GM21423 (cell line): ENCODE results near the gene NLK.
"Not testable (repeated sequence)": the region's sequence is repeated elsewhere in the genome, so short reads cannot be mapped to it uniquely, and the experiment has no call there.

Experiments
- ATAC-seq: cut with Tn5 transposase; IDR thresholded peaks from one replicate; pipeline ENCODE4 v1.9.1; 2021; ENCODE audit warnings: mild to moderate bottlenecking, moderate library complexity; ENCODE audit not compliant: unreplicated experiment

Gene NLK

DNA sequence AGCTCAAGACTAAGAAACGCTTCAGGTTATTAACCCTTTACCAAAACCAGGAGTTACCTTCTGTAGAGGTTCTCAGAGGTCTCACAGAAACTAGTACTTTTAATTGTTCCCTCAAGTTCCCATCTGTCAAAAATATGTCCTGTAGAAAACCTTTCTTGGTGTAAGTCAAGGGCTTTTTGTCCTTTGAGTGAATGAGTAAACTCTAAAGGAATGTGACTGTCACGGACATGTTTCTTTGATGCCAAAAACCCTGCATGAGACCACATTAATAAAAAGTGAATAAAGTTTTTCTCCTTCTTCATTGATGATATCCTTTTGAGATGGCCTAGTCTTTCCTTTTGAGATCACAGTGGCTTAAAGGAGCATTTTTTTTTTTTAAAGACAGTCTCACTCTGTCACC, 102.9 kb downstream of the NLK start:
- ATAC-seq, result no peak

DNA sequence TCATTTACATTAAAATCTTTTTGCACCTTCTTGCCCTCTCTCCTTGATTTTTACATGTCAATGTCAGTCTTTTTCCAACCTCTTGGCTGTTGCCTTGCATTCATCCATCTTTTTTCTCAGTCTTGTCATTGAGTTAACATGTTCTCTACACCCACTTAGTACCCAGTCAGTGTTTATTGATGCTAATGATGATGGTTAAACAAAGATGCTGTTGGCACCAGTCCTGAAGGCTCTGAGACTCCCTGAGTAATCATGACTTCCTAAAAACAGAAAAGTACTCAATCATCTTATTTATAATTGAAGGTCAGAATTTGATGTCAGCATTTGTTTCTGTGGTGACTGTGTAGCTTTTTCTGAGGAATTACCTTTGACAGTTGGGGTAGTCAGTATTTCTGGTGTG, 104.5 kb downstream of the NLK start:
- ATAC-seq, result no peak

GRCh38 chr17:28151001-28151400, 108.5 kb downstream of the NLK start:
- no peak for ATAC-seq

- ATAC-seq, result no peak
These were observed 111.7 kb downstream of the NLK start for GRCh38 chr17:28154214-28154613.

GRCh38 chr17:28155405-28155804, 112.9 kb downstream of the NLK start:
- ATAC-seq, result not testable (repeated sequence)

- ATAC-seq, result no peak
These were observed 116.5 kb downstream of the NLK start for GRCh38 chr17:28159004-28159403.

GRCh38 chr17:28159924-28160323, 117.4 kb downstream of the NLK start:
- ATAC-seq, result no peak

DNA sequence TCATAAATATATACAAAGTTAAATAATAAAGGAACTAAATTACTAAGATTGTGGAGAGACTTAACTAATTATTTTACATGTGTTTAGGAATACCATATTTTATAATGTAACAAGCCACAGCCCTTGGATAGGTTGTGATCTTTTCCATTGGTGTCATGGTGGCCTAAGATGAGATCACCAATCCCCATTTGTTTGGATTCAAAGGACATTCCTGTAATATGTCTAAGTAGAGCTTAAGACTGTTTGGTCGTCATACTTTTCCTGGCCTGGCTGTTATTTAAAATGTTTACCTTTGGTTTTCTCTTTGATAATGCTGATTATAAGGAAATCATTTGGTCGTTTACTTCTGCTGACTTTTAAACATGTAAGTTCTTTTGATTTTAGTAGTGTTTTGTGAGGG, 118.1 kb downstream of the NLK start:
- no peak for ATAC-seq

DNA sequence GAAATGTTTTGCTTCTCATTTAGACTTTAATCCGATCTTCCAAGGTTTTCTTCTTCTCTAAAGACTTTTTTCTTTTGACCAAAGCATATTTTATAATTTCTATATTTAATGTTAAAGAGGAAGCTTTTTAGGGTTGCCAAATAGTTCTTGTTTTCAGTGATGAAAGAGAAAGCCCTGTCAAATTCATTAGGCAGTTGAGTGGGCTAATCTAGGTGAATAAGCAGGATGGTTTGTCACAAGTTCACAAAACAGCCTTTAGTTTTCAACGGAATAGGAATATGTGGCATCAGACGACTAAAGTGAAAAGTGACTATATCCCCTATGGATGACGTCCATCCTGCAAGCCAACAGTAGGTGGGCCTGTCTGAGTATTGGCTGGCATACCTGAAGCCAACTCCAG, 118.8 kb downstream of the NLK start:
- ATAC-seq, result no peak

DNA sequence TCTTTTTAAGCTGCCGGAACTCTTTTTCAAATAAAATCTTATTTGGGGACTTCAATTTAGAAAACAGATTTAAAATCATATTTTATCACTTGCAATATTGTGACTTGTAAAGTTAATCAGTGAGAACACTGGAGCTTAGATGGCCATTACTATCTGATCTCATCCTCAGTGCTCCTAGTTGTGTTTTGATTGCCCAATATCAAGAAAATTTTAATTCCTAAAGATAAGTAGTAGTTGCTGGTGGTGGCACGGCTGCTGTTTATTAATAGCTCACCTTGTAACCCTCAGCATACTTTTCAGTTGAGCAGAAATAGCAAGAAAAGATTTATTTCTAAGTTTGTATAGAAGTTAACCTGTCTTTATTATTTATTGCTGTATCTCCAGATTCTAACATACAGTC, 124.0 kb downstream of the NLK start:
- ATAC-seq, result no peak

- ATAC-seq, result no peak
These were observed 127.3 kb downstream of the NLK start for GRCh38 chr17:28169621-28170349.

DNA sequence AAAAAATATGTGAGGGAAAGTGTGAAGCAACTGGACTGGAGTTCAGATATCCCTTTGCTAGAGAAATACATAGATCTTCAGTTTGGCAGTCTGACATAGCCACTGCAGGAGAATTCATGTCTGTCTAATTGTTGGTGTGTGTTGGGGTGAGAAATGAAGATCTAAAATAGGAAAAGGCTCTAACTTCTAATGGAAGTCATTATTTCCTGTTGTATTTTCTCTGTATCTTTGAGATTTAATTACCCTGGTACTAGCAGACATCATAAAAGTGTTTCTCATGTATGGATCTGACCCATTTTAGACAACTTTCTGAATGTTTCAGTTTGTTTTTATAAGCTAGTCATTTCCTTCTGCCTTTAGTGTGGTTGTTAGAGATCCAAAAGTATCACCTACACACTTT, 128.3 kb downstream of the NLK start:
- ATAC-seq, result no peak

- ATAC-seq, result no peak
These were observed 130.6 kb downstream of the NLK start for GRCh38 chr17:28173031-28173561.

GRCh38 chr17:28173801-28174200, 131.3 kb downstream of the NLK start:
- no peak for ATAC-seq

DNA sequence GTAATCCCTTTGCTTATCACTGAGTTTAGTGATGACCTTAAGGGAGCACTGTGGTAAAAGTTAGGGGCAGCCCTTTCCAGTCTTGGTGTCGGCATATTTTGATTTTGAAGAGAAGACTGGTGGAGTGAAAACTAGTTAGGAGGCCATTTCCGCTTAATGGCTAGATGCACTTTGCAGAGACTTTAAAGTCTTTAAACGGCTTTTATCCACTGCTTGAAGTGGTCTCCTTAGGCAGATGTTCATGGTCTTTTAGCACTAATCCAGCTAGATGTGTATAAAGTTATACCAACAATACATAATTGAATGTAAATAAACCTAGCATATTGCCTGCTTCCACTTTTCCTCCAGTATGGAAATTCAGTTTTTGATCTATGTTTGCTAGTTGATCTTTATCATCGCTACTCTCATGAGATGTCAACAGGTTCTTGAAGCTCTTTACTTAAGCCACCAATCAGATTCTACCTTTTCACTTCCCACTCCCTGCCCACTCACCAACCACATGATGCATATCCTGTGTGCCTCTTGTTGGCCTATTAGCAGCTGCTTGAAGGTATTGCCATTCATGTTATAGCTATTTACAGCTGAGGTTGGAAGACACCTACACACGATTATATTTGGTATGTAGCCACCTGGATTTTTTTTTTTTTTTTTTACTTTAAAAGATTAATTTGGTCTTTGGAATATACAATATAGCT, 132.0 kb downstream of the NLK start:
- ATAC-seq, result no peak

DNA sequence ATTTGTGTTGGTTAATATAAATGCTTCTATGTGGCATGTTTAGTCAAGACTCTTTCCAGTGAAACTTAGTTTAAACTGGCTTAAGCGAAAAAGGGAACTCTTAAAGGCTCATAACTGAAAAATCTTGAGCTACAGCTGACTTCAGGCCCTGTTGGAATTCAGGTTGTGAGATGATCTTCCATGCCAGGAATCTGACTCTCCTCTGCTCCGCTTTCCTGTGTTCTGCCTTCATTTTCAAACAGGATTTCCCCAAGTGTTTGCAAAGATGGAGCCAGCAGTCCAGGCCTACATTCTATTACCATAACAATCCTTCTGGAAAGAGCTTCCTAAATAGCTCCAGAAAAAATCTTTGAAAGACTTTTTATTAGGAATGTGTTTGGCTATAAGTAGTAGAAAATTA, 134.9 kb downstream of the NLK start:
- no peak for ATAC-seq

DNA sequence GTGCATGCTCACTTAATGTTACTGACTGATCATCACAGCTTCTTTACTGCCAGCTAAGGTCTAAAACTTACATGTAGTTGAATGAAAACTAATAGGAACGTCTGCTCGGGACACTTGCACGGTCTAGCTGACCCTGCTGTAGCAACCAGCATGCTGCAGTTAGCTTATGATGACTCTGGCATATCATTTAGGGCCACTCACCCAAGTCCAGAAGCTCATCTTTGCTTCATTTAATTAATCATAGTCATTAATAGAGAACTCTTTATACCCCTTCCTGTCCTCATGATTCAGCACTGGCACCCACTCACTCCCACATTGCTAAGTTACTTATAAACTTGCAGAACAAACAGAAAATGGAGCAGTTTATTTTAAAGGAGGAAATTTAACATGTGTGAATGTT, 136.3 kb downstream of the NLK start:
- ATAC-seq, result no peak

DNA sequence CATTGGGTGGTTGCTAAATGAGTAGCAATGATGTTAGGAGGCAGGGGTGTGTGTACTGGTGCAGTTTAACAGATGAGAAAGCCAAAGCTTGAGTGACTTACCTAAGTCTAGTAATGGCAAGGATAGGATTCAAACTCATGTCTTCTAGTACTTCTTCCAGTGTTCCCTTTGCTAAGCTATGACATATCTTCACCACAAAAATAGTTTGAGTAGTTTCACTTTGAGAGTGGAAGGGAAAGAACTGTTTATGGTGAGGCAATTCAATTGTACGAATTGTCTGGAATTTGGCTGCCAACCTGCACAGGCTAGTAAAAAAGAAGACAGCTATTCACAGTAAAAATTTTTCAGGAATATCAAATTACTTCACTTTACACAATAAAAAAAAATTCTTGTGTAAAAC, 138.0 kb downstream of the NLK start:
- ATAC-seq, result no peak

DNA sequence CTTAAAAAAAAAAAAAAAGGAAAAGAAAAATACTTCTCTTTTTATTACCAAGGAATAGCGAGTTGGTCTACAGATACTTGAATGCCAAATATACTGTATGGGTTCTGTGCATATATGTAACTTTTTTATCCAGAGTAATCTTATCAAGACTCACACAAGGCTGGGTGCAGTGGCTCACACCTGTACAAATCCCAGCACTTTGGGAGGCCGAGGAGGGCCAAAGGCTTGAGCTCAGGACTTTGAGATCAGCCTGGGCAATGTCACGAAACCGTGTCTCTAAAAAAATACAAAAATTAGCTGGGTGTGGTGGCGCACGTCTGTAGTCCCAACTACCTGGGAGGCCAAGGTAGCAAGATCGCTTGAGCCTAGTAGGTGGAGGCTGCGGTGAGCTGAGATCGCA, 139.1 kb downstream of the NLK start:
- ATAC-seq, result no peak

- ATAC-seq, result no peak
These were observed 140.1 kb downstream of the NLK start for GRCh38 chr17:28182559-28182958.

DNA sequence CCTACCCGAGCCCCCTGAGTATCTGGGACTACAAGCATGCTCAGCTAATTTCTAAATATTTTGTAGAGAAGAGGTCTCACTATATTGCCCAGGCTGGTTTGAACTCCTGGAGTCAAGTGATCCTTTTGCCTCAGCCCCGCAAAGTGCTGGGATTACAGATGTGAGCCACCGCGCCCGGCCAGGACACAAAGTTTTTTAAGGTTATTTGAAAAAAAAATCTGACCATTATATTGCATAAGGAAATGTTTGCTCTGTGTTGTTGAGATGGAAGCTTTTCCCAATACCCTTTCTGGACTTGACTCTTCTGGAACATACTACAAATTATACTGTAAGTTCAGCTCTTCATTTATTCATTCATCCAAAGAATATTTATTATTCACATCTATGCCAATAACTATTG, 143.2 kb downstream of the NLK start:
- no peak for ATAC-seq

DNA sequence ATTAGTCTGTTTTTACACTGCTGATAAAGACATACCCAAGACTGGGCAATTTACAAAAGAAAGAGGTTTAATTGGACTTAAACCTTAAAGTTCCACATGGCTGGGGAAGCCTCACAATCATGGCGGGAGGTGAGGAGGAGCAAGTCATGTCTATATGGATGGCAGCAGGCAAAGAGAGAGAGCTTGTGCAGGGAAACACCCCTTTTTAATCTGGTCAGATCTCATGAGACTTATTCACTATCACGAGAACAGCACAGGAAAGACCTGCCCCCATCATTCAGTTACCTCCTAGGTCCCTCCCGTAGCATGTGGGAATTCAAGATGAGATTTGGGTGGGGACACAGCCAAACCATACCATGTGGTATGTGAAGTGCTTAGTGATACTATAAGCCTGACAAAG, 144.0 kb downstream of the NLK start:
- ATAC-seq, result not testable (repeated sequence)
